IMR-90 (cell line): ENCODE results near the gene NXPH4. TPM values are rescaled to one million over a fixed set of nuclear protein-coding genes. Genes with fewer than 3 reads are reported as not detected.

Experiments
- ATAC-seq: fragments of 200-7000 bp; cut with Tn5 transposase; 2 replicates; pipeline ENCODE4 v1.9.1; 2020; ENCODE audit warnings: low read depth, mild to moderate bottlenecking, moderate library complexity
- BruUV-seq: library from RNA; stranded (reverse); fragments of 400-500 nt; replicated peaks from 2 replicates; lab custom pipeline; 2021; lab: Mats Ljungman, UMichigan
- CTCF ChIA-PET: fragments of 300-600 bp; formaldehyde crosslinking; extraction: SDS; loops from one replicate; lab custom pipeline; 2021; ENCODE audit warnings: antibody characterized with exemption; lab: Yijun Ruan, JAX
- POLR2A ChIA-PET: fragments of 300-600 bp; sonication (Branson Sonifier 250); formaldehyde crosslinking; loops from one replicate; lab custom pipeline; 2022; ENCODE audit warnings: antibody characterized with exemption; ENCODE audit not compliant: unreplicated experiment; lab: Charles Lee
- DNase-seq: peaks from one replicate; pipeline ENCODE4 v3.0.0; 2013
- H2AFZ ChIP-seq: replicated peaks from 2 replicates; pipeline ENCODE3; 2013; ENCODE audit warnings: low read length, mild to moderate bottlenecking; ENCODE audit not compliant: poor library complexity
- H2AK5ac ChIP-seq: 2 replicates; pipeline ENCODE4 v1.6.1; 2013; ENCODE audit warnings: low read depth, low read length, inconsistent platforms
- H2AK9ac ChIP-seq: replicated peaks from 2 replicates; pipeline ENCODE3; 2013; ENCODE audit warnings: mild to moderate bottlenecking, low read depth, low read length, moderate library complexity; ENCODE audit not compliant: poor library complexity
- H2BK120ac ChIP-seq: 2 replicates; pipeline ENCODE4 v1.6.1; 2013; ENCODE audit warnings: low read depth, low read length, inconsistent platforms
- H2BK15ac ChIP-seq: 3 replicates; pipeline ENCODE4 v1.6.1; 2013; ENCODE audit warnings: low read depth, low read length, inconsistent platforms
- H2BK20ac ChIP-seq: 2 replicates; pipeline ENCODE4 v1.6.1; 2013; ENCODE audit warnings: low read depth, mild to moderate bottlenecking, inconsistent platforms, low read length, moderate library complexity
- H2BK5ac ChIP-seq: 2 replicates; pipeline ENCODE4 v1.6.1; 2013; ENCODE audit warnings: mild to moderate bottlenecking, low read depth, low read length, inconsistent platforms; ENCODE audit not compliant: poor library complexity, severe bottlenecking
- H3K14ac ChIP-seq: replicated peaks from 2 replicates; pipeline ENCODE4 v1.6.1; 2013; ENCODE audit warnings: low read depth, low read length, inconsistent platforms
- H3K18ac ChIP-seq: 2 replicates; pipeline ENCODE4 v1.6.1; 2013; ENCODE audit warnings: low read depth, low read length, control low read depth
- H3K23ac ChIP-seq: 2 replicates; pipeline ENCODE4 v1.6.1; 2013; ENCODE audit warnings: low read depth, low read length, inconsistent platforms
- H3K27ac ChIP-seq: 2 replicates; pipeline ENCODE4 v1.5.1; 2013; ENCODE audit warnings: mild to moderate bottlenecking, control low read depth, low read length; ENCODE audit not compliant: insufficient read depth
- H3K27me3 ChIP-seq: 2 replicates; pipeline ENCODE4 v1.6.1; 2013; ENCODE audit warnings: low read length; ENCODE audit not compliant: control insufficient read depth, insufficient read depth
- H3K36me3 ChIP-seq: 2 replicates; pipeline ENCODE4 v1.6.1; 2013; ENCODE audit warnings: low read length, mixed read lengths; ENCODE audit not compliant: control insufficient read depth, insufficient read depth
- H3K4ac ChIP-seq: 2 replicates; pipeline ENCODE4 v1.6.1; 2013; ENCODE audit warnings: low read depth, low read length, inconsistent platforms
- H3K4me1 ChIP-seq: 2 replicates; pipeline ENCODE4 v1.6.1; 2013; ENCODE audit warnings: low read length, mixed read lengths; ENCODE audit not compliant: control insufficient read depth, insufficient read depth
- H3K4me2 ChIP-seq: 2 replicates; pipeline ENCODE4 v1.6.1; 2013; ENCODE audit warnings: low read depth, mild to moderate bottlenecking, control low read depth, low read length, moderate library complexity
- H3K4me3 ChIP-seq: 2 replicates; pipeline ENCODE4 v1.5.1; 2013; ENCODE audit warnings: low read depth, mild to moderate bottlenecking, control low read depth, low read length, moderate library complexity; ENCODE audit not compliant: insufficient read depth
- H3K56ac ChIP-seq: 2 replicates; pipeline ENCODE4 v1.6.1; 2013; ENCODE audit warnings: low read length, inconsistent platforms; ENCODE audit not compliant: insufficient read depth; ENCODE audit errors: extremely low read depth
- H3K79me1 ChIP-seq, 2 experiments: 2 replicates each; pipeline ENCODE4 v1.6.1; 2013; ENCODE audit warnings: low read length in 2 of 2, inconsistent platforms in 1 of 2, low read depth in 1 of 2
- H3K9ac ChIP-seq: 2 replicates; pipeline ENCODE4 v1.6.1; 2013; ENCODE audit warnings: low read depth, low read length, control low read depth
- H3K9me1 ChIP-seq: 2 replicates; pipeline ENCODE4 v1.6.1; 2013; ENCODE audit warnings: low read length, inconsistent platforms; ENCODE audit not compliant: insufficient read depth
- H3K9me3 ChIP-seq: 2 replicates; pipeline ENCODE4 v1.6.1; 2013; ENCODE audit warnings: low read length; ENCODE audit not compliant: control insufficient read depth, insufficient read depth
- H4K20me1 ChIP-seq: 2 replicates; pipeline ENCODE4 v1.6.1; 2013; ENCODE audit warnings: low read length, inconsistent platforms; ENCODE audit not compliant: insufficient read depth
- H4K5ac ChIP-seq: 2 replicates; pipeline ENCODE4 v1.6.1; 2013; ENCODE audit warnings: mild to moderate bottlenecking, low read depth, low read length, control low read depth
- H4K8ac ChIP-seq, 2 experiments: 2 replicates each; pipeline ENCODE4 v1.6.1; 2013; ENCODE audit warnings: low read depth in 2 of 2, low read length in 2 of 2, control low read depth in 1 of 2, inconsistent platforms in 1 of 2
- H4K91ac ChIP-seq: 2 replicates; pipeline ENCODE4 v1.6.1; 2013; ENCODE audit warnings: low read depth, low read length, inconsistent platforms; ENCODE audit not compliant: insufficient read depth
- FOS ChIP-seq: fragments of 150-350 bp; IDR thresholded peaks from 2 replicates; pipeline ENCODE4 v1.6.1; 2016; ENCODE audit warnings: low read depth, low read length
- MXI1 ChIP-seq: IDR thresholded peaks from 2 replicates; pipeline ENCODE4 v1.6.1; 2012; ENCODE audit warnings: low read depth, mild to moderate bottlenecking, low read length, moderate library complexity, borderline replicate concordance
- POLR2A ChIP-seq: IDR thresholded peaks from 2 replicates; pipeline ENCODE4 v1.6.1; 2012; ENCODE audit warnings: mild to moderate bottlenecking, low read depth, low read length
- SMC3 ChIP-seq: fragments of 150-350 bp; IDR thresholded peaks from 2 replicates; pipeline ENCODE4 v1.6.1; 2016; ENCODE audit warnings: low read depth, mild to moderate bottlenecking, antibody characterized with exemption, low read length, moderate library complexity
- WGBS, 2 experiments: methylation state at CpG; one replicate each; pipeline versions ENCODE4 v1.1.5 to v1.1.7; 2013; ENCODE audit warnings: missing lambda C conversion rate in 2 of 2; ENCODE audit not compliant: insufficient read length in 1 of 2; ENCODE audit errors: extremely low coverage in 2 of 2; 5-methylcytosine and 5-hydroxymethylcytosine counted together
- dilution Hi-C: fragments of 300-500 bp; cut with HindIII; formaldehyde crosslinking; loops from one replicate; pipeline ENCODE4 v1.14.3; 2018; ENCODE audit warnings: low sequenced_read_pairs; ENCODE audit not compliant: unreplicated experiment
- in situ Hi-C: fragments of 300-500 bp; cut with MboI; formaldehyde crosslinking; loops from 3 replicates; pipeline ENCODE4 v1.14.3; 2019; ENCODE audit warnings: low sequenced_read_pairs, inconsistent platforms, mixed read lengths
- intact Hi-C: fragments of 100-400 bp; cut with micrococcal nuclease; formaldehyde crosslinking; loops from 2 replicates; pipeline ENCODE4 v1.10.0; 2022
- polyA plus RNA-seq, 3 experiments: library from polyadenylated mRNA; depleted of rRNA; stranded (reverse); fragments of >200 nt; gene quantifications; 2 replicates each; pipeline ENCODE4 v1.2.3, GENCODE V29; 2012; ENCODE audit warnings: low replicate concordance in 1 of 3
- total RNA-seq: library from RNA; depleted of rRNA; stranded (reverse); fragments of >200 nt; gene quantifications from 2 replicates; pipeline ENCODE4 v1.2.3, GENCODE V29; 2012
- TF ChIP-seq, protein P1 (sequence below): conservative IDR thresholded peaks from 2 replicates; pipeline ENCODE4 v1.5.1; 2012; ENCODE audit warnings: mild to moderate bottlenecking, low read depth, low read length, improper control_type of control experiment

The NXPH4 gene
- total and polyA plus RNA-seq, 2 of the 4 experiments (the other 2 are of a cell fraction), result 0.36 to 3.8 TPM

DNA sequence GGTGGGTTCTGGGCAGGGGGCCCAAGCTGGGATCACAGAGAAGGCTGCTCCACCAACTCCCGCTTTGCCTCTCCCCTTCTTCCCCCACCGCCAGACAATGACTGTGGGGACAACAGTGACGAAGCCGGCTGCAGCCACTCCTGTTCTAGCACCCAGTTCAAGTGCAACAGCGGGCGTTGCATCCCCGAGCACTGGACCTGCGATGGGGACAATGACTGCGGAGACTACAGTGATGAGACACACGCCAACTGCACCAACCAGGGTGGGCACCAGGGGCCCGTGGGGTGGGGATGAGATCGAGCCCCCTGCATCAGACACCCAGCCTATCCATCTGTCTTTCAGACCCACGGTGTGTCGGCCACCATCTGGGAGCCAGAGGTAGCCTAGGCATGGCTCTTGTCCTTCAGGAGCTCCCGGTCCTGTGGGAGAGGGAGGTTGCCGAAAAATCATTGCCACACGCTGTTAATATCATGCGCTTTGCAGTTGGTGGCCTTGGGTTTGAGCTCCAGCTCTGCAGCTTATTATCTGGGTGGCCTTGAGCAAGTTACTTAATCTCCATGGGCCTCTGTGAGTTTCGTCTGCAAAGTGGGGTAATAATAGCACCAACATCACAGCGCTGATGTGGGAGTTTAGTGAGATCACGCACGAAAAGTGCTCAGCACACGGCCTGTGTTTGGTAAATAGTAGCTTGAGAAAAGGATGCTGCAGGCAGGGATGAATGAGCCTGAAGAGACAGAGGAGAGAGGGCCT lies 47.4 kb upstream of the NXPH4 start:
- Histone ChIP-seq H3K4me3 (no peak overlapping the region), H3K9ac (no peak overlapping the region), H2AK9ac (no peak overlapping the region), H3K9me3 (no peaks in the 10 kb centered on the region), H2AK5ac (no peak overlapping the region), H4K91ac (no peak overlapping the region), H3K9me1 (peaks cover 6% of the 10 kb centered on the region; the same call in 1 of the 2 replicates), H4K8ac (no peak overlapping the region), H2BK20ac (no peak overlapping the region), H3K18ac (no peak overlapping the region), H4K5ac (no peak overlapping the region), H3K27ac (no peak overlapping the region), H3K23ac (no peak overlapping the region), H4K20me1 (peaks cover 50% of the 10 kb centered on the region), H3K4ac (no peak overlapping the region), H2BK15ac (no peak overlapping the region), H3K56ac (no peak overlapping the region), H2AFZ (peak overlapping the region; percentile 40), H3K4me2 (no peak overlapping the region), H2BK120ac (no peak overlapping the region), H3K14ac (no peak overlapping the region), H3K27me3 (no peaks in the 10 kb centered on the region), H3K79me1 (peaks cover 10 to 57% of the 10 kb centered on the region in 2 experiments), H3K36me3 (peaks cover 86% of the 10 kb centered on the region), H3K4me1 (peaks cover 12% of the 10 kb centered on the region), H2BK5ac (no peak overlapping the region)
- in situ Hi-C loops (no loop called here), intact Hi-C loops (no loop called here), dilution Hi-C loops (no loop called here)
- POLR2A ChIA-PET, result no interaction called here
- CTCF ChIA-PET, result interaction anchor here (0.6 kb wide), 1 partner anchor 19 kb away, joined by 6 read pairs; no protein-coding TSS in a partner anchor
- WGBS, 2 experiments, result 94% methylated on average over 9 of the region's 23 CpGs; no CpG with 5 or more reads in 1 of the 2 experiments
- DNase-seq (no peak), ATAC-seq (no peak)
- TF ChIP-seq FOS, result no peak
- TF ChIP-seq POLR2A, result no peak
- TF ChIP-seq, protein P1, sequence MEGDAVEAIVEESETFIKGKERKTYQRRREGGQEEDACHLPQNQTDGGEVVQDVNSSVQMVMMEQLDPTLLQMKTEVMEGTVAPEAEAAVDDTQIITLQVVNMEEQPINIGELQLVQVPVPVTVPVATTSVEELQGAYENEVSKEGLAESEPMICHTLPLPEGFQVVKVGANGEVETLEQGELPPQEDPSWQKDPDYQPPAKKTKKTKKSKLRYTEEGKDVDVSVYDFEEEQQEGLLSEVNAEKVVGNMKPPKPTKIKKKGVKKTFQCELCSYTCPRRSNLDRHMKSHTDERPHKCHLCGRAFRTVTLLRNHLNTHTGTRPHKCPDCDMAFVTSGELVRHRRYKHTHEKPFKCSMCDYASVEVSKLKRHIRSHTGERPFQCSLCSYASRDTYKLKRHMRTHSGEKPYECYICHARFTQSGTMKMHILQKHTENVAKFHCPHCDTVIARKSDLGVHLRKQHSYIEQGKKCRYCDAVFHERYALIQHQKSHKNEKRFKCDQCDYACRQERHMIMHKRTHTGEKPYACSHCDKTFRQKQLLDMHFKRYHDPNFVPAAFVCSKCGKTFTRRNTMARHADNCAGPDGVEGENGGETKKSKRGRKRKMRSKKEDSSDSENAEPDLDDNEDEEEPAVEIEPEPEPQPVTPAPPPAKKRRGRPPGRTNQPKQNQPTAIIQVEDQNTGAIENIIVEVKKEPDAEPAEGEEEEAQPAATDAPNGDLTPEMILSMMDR, result no peak
- TF ChIP-seq SMC3, result no peak
- no peak for TF ChIP-seq MXI1
- no TSS peak for BruUV-seq
